ENCODE data around the gene ARHGAP1. TPM values are rescaled to one million over a fixed set of nuclear protein-coding genes. Genes with fewer than 3 reads are reported as not detected.

Gene ARHGAP1
- total RNA-seq, 2 experiments from 2014 or later = 16.3 to 42.6 TPM

- Histone ChIP-seq H3K27ac (ENCODE audit: low read depth, low read length, poor library complexity, severe bottlenecking) (no peak overlapping the region), H3K4me1 (ENCODE audit: insufficient read depth, low read length, poor library complexity, severe bottlenecking) (peaks cover 5% of the 10 kb centered on the region), H4K20me1 (ENCODE audit: insufficient read depth, low read length) (no peaks in the 10 kb centered on the region), H3K36me3 (ENCODE audit: insufficient read depth, low read length) (peaks cover 80% of the 10 kb centered on the region), H3K4me2 (ENCODE audit: low read length) (no peak overlapping the region), H2AFZ (ENCODE audit: low read length) (no peak overlapping the region), H3K9me3 (ENCODE audit: low read length) (no peaks in the 10 kb centered on the region), H3K79me2 (ENCODE audit: insufficient read depth, low read depth, low read length) (no peaks in the 10 kb centered on the region), H3K9me2 (ENCODE audit: insufficient read depth, low read length) (no peaks in the 10 kb centered on the region), H3K4me3 (ENCODE audit: low read depth, low read length, poor library complexity, severe bottlenecking) (no peak overlapping the region)
- intact Hi-C loops (cut with micrococcal nuclease; ENCODE audit: unreplicated experiment) = no loop called here
- ChIA-PET CTCF (ENCODE audit: unreplicated experiment) (no interaction called here), POLR2A (interaction anchor here (0.5 to 0.8 kb wide), 2 partner anchors 20 to 39 kb away, joined by 3 to 5 read pairs; no protein-coding TSS in a partner anchor)
- DNase-seq (ENCODE audit: low spot score) = peak; percentile 31
- TF ChIP-seq EZH2phosphoT487 (IDR thresholded peaks at IDR 0.05; ENCODE audit: borderline replicate concordance, low read depth, low read length) (no peak), CTCF (conservative IDR thresholded peaks at IDR 0.05; ENCODE audit: low read length) (peak; percentile 70)
- BruUV-seq (replicated peaks) = no TSS peak
These were observed 30.7 kb downstream of the ARHGAP1 start for GRCh38 chr11:46669711-46670139.

- intact Hi-C loops (cut with micrococcal nuclease; ENCODE audit: unreplicated experiment) = no loop called here
- CTCF ChIA-PET (ENCODE audit: unreplicated experiment) = no interaction called here
- no peaks in the 10 kb centered on the region for H3K79me2 ChIP-seq (ENCODE audit: insufficient read depth, low read depth, low read length)
- TF ChIP-seq CTCF (conservative IDR thresholded peaks at IDR 0.05; ENCODE audit: low read length) (no peak), EZH2phosphoT487 (IDR thresholded peaks at IDR 0.05; ENCODE audit: borderline replicate concordance, low read depth, low read length) (no peak)
- BruUV-seq (replicated peaks) = no TSS peak
- no peak overlapping the region for H3K27ac ChIP-seq (ENCODE audit: low read depth, low read length, poor library complexity, severe bottlenecking)
- no peaks in the 10 kb centered on the region for H3K9me3 ChIP-seq (ENCODE audit: low read length)
- no peak overlapping the region for H2AFZ ChIP-seq (ENCODE audit: low read length)
- POLR2A ChIA-PET = interaction anchor here (1.0 kb wide), 1 partner anchor 15 kb away, joined by 3 read pairs; no protein-coding TSS in a partner anchor
- H3K4me3 ChIP-seq (ENCODE audit: low read depth, low read length, poor library complexity, severe bottlenecking) = no peak overlapping the region
- no peaks in the 10 kb centered on the region for H3K4me1 ChIP-seq (ENCODE audit: insufficient read depth, low read length, poor library complexity, severe bottlenecking)
- H3K4me2 ChIP-seq (ENCODE audit: low read length) = no peak overlapping the region
- no peaks in the 10 kb centered on the region for H4K20me1 ChIP-seq (ENCODE audit: insufficient read depth, low read length)
- no peaks in the 10 kb centered on the region for H3K9me2 ChIP-seq (ENCODE audit: insufficient read depth, low read length)
- peaks cover 78% of the 10 kb centered on the region for H3K36me3 ChIP-seq (ENCODE audit: insufficient read depth, low read length)
- DNase-seq (ENCODE audit: low spot score) = no peak
These were observed 31.8 kb downstream of the ARHGAP1 start for GRCh38 chr11:46668480-46669085.

GRCh38 chr11:46667043-46667481 is 33.4 kb downstream of the ARHGAP1 start:
- ChIA-PET POLR2A (interaction anchor here (1.1 kb wide), 1 partner anchor 23 kb away, joined by 3 read pairs; no protein-coding TSS in a partner anchor), CTCF (ENCODE audit: unreplicated experiment) (no interaction called here)
- H4K20me1 ChIP-seq (ENCODE audit: insufficient read depth, low read length) = no peaks in the 10 kb centered on the region
- H3K9me2 ChIP-seq (ENCODE audit: insufficient read depth, low read length) = no peaks in the 10 kb centered on the region
- DNase-seq (ENCODE audit: low spot score) = no peak
- no peaks in the 10 kb centered on the region for H3K9me3 ChIP-seq (ENCODE audit: low read length)
- no TSS peak for BruUV-seq (replicated peaks)
- no peak overlapping the region for H3K4me3 ChIP-seq (ENCODE audit: low read depth, low read length, poor library complexity, severe bottlenecking)
- no peaks in the 10 kb centered on the region for H3K79me2 ChIP-seq (ENCODE audit: insufficient read depth, low read depth, low read length)
- no peak overlapping the region for H2AFZ ChIP-seq (ENCODE audit: low read length)
- H3K4me1 ChIP-seq (ENCODE audit: insufficient read depth, low read length, poor library complexity, severe bottlenecking) = no peaks in the 10 kb centered on the region
- TF ChIP-seq EZH2phosphoT487 (IDR thresholded peaks at IDR 0.05; ENCODE audit: borderline replicate concordance, low read depth, low read length) = no peak
- no peak for TF ChIP-seq CTCF (conservative IDR thresholded peaks at IDR 0.05; ENCODE audit: low read length)
- no peak overlapping the region for H3K4me2 ChIP-seq (ENCODE audit: low read length)
- intact Hi-C loops (cut with micrococcal nuclease; ENCODE audit: unreplicated experiment) = no loop called here
- H3K27ac ChIP-seq (ENCODE audit: low read depth, low read length, poor library complexity, severe bottlenecking) = no peak overlapping the region
- peaks cover 71% of the 10 kb centered on the region for H3K36me3 ChIP-seq (ENCODE audit: insufficient read depth, low read length)
